HAP-1 (cell line): ENCODE results near the gene DMXL2.

Experiments used
- DNase-seq, 2 experiments: peaks; one replicate each; pipeline ENCODE4 v3.0.0-alpha.2; 2016 to 2020; ENCODE audit warnings: low spot score in 2 of 2
- H3K27me3 ChIP-seq: fragments of 250-450 bp; sonication (Bioruptor Pico); 2 replicates; pipeline ENCODE4 v1.5.1; 2020; ENCODE audit warnings: low read depth, mild to moderate bottlenecking, moderate library complexity
- H3K36me3 ChIP-seq: fragments of 250-450 bp; sonication (Bioruptor Pico); replicated peaks from 2 replicates; pipeline ENCODE4 v1.5.1; 2020; ENCODE audit warnings: mild to moderate bottlenecking
- H3K4me1 ChIP-seq: fragments of 250-450 bp; sonication (Bioruptor Pico); 2 replicates; pipeline ENCODE4 v1.5.1; 2020; ENCODE audit warnings: mild to moderate bottlenecking
- H3K4me3 ChIP-seq: fragments of 250-450 bp; sonication (Bioruptor Pico); 2 replicates; pipeline ENCODE4 v1.5.1; 2020; ENCODE audit warnings: mild to moderate bottlenecking, moderate library complexity
- H3K9me3 ChIP-seq: fragments of 250-450 bp; sonication (Bioruptor Pico); 2 replicates; pipeline ENCODE4 v1.5.1; 2020; ENCODE audit warnings: mild to moderate bottlenecking, moderate library complexity
- in situ Hi-C: fragments of 300-500 bp; cut with MboI; formaldehyde crosslinking; loops from 3 replicates; pipeline ENCODE4 v1.14.3; 2020; ENCODE audit warnings: low sequenced_read_pairs, inconsistent platforms, mixed read lengths

The DMXL2 gene

GRCh38 chr15:51533672-51534398 lies 88.7 kb downstream of the DMXL2 start:
- H3K36me3 ChIP-seq, result 0 out of 2 replicates have a peak, but pooled peaks cover 2% of the 10 kb centered on the region
- in situ Hi-C loops, result no loop called here
- DNase-seq, result no peak
- H3K9me3 ChIP-seq, result no peaks in the 10 kb centered on the region
- no peaks in the 10 kb centered on the region for H3K27me3 ChIP-seq
- no peaks in the 10 kb centered on the region for H3K4me1 ChIP-seq
- no peak overlapping the region for H3K4me3 ChIP-seq

GRCh38 chr15:51526955-51527354 lies 95.6 kb downstream of the DMXL2 start:
- no peaks in the 10 kb centered on the region for H3K27me3 ChIP-seq
- peaks cover 3% of the 10 kb centered on the region for H3K9me3 ChIP-seq
- no peak overlapping the region for H3K4me3 ChIP-seq
- H3K36me3 ChIP-seq, result no peaks in the 10 kb centered on the region
- no peak for DNase-seq
- H3K4me1 ChIP-seq, result no peaks in the 10 kb centered on the region
- in situ Hi-C loops, result no loop called here

- no peaks in the 10 kb centered on the region for H3K4me1 ChIP-seq
- no peak overlapping the region for H3K4me3 ChIP-seq
- peaks cover 3% of the 10 kb centered on the region for H3K9me3 ChIP-seq
- H3K27me3 ChIP-seq, result no peaks in the 10 kb centered on the region
- in situ Hi-C loops, result no loop called here
- no peaks in the 10 kb centered on the region for H3K36me3 ChIP-seq
- no peak for DNase-seq
These were observed 98.2 kb downstream of the DMXL2 start for GRCh38 chr15:51524376-51524775.

DNA sequence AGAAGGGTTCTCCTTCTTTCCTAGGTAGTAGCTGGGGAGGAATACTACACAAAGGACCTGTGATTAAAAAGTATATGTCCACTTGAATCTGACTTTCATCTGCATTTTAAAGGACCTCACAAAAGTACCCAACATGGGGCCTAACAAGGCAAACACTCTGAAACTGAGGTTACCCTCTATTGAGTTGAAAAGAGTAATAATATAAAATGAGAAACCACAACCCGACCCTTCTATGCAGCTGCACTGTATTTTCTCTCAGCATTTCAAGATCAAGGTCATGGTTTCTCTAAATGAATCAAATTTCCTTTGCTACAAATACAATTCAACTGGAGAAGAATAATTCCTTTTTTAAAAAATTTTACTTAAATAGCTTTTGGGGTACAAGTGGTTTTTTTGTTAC lies 106.3 kb downstream of the DMXL2 start:
- in situ Hi-C loops, result no loop called here
- H3K4me1 ChIP-seq, result no peaks in the 10 kb centered on the region
- H3K9me3 ChIP-seq, result no peaks in the 10 kb centered on the region
- no peaks in the 10 kb centered on the region for H3K27me3 ChIP-seq
- H3K36me3 ChIP-seq, result no peaks in the 10 kb centered on the region
- H3K4me3 ChIP-seq, result no peak overlapping the region
- DNase-seq, result no peak

- no peak for DNase-seq
- H3K4me3 ChIP-seq, result no peak overlapping the region
- no peaks in the 10 kb centered on the region for H3K36me3 ChIP-seq
- H3K27me3 ChIP-seq, result no peaks in the 10 kb centered on the region
- H3K4me1 ChIP-seq, result no peaks in the 10 kb centered on the region
- H3K9me3 ChIP-seq, result no peaks in the 10 kb centered on the region
- in situ Hi-C loops, result no loop called here
These were observed 117.3 kb downstream of the DMXL2 start for GRCh38 chr15:51505251-51505650.

GRCh38 chr15:51503003-51503402 lies 119.6 kb downstream of the DMXL2 start:
- in situ Hi-C loops, result no loop called here
- Histone ChIP-seq H3K27me3 (no peaks in the 10 kb centered on the region), H3K4me1 (no peaks in the 10 kb centered on the region), H3K4me3 (no peak overlapping the region), H3K36me3 (no peaks in the 10 kb centered on the region), H3K9me3 (no peaks in the 10 kb centered on the region)
- no peak for DNase-seq

DNA sequence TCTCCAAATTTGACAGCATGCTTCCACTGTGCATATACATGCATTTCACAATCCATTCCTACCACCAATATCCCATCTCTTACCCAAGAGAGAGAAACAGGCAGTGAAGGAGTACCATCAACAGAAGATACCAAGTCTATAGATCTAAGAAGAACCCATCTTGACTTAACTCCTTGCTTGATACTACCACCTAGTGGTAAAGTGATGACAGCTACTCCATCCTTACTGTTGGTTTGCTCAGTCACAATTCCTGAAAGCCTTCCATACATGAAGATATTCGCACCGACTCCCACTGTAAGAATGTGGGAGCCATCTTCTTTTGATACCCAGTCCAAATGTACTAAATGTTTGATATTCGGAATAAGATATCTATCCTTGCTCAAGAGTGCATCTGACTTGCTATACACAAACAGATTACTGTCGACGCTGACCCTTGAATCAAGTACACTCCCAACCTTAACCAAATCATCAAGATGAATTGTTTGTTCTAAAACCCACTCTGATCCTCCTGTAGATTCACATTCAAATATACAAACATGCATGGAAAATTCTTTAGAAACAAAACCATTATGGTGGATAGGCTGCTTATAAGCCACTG lies 123.1 kb downstream of the DMXL2 start:
- in situ Hi-C loops, result no loop called here
- no peak overlapping the region for H3K4me3 ChIP-seq
- DNase-seq, result peak in 1 of 2 experiments; percentile 40
- H3K27me3 ChIP-seq, result no peaks in the 10 kb centered on the region
- no peaks in the 10 kb centered on the region for H3K4me1 ChIP-seq
- no peaks in the 10 kb centered on the region for H3K9me3 ChIP-seq
- no peaks in the 10 kb centered on the region for H3K36me3 ChIP-seq

DNA sequence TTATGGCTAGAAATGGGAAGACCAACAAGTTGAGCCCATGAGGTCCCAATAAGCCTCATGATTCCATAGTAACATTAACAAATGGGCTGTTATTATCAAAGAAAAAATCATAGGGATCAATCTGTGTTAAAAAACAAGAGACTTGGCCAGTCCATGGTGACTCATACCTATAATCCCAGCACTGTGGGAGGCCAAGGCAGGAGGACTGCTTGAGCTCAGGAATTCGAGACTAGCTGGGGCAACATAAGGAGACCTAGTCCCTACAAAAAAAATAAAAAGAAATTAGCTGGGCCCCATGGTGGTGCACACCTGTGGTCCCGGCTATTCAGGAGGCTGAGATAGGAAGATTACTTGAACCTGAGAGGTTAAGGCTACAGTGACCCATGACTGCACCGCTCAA lies 124.8 kb downstream of the DMXL2 start:
- H3K27me3 ChIP-seq, result no peaks in the 10 kb centered on the region

GRCh38 chr15:51496246-51496645 lies 126.3 kb downstream of the DMXL2 start:
- no peak for DNase-seq
- Histone ChIP-seq H3K27me3 (no peaks in the 10 kb centered on the region), H3K4me1 (no peaks in the 10 kb centered on the region), H3K36me3 (no peaks in the 10 kb centered on the region), H3K4me3 (no peak overlapping the region), H3K9me3 (no peaks in the 10 kb centered on the region)
- in situ Hi-C loops, result no loop called here

More for the DNA sequence above, 124.8 kb downstream of the DMXL2 start:
- in situ Hi-C loops, result no loop called here
- Histone ChIP-seq H3K4me3 (no peak overlapping the region), H3K9me3 (no peaks in the 10 kb centered on the region), H3K36me3 (no peaks in the 10 kb centered on the region), H3K4me1 (no peaks in the 10 kb centered on the region)
- DNase-seq, result no peak

DNA sequence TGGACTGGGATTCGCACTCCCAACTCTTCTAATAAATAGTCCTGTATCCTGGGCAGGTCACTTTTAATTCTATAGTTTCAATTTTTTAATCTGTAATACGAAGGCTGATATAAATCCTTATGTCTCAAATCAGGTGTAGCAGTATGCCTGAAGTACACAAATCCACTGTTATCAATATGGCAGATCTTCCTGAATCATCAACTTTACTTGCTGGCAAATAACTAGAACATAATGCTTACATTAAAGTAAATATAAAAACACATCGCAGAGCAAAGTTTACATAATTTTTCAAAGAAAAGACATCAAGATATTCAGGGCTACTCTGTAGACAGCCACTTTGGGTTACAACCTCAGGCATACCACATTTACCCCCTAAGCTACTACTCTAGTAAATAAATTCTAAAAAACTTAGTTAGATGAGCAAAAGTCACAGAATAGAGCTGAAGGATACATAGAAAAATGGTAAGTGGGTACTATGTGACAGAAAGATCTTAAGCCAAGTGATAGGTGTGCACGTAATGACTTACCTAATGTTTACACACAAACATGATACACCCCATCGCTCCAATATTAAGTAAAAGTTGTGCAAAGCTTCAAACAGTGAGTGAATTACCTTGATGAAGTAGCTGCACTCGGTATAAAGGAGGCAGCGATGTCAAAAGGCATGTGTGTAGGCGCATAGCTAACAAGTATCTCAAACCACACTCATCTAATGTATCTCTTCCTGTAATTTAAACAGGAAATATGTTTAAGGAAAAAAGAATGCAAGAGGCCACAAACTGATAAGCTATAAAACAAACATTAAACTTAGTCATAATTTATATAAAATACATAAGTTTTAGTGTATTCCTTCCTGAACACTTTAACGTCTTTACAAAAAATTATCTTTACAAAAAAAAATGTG lies 127.9 kb downstream of the DMXL2 start:
- DNase-seq, result no peak
- no peaks in the 10 kb centered on the region for H3K9me3 ChIP-seq
- H3K36me3 ChIP-seq, result no peaks in the 10 kb centered on the region
- no peaks in the 10 kb centered on the region for H3K4me1 ChIP-seq
- no peaks in the 10 kb centered on the region for H3K27me3 ChIP-seq
- in situ Hi-C loops, result no loop called here
- no peak overlapping the region for H3K4me3 ChIP-seq

GRCh38 chr15:51493892-51494291 lies 128.7 kb downstream of the DMXL2 start:
- no peaks in the 10 kb centered on the region for H3K27me3 ChIP-seq
- no peaks in the 10 kb centered on the region for H3K9me3 ChIP-seq
- H3K4me1 ChIP-seq, result no peaks in the 10 kb centered on the region
- no peaks in the 10 kb centered on the region for H3K36me3 ChIP-seq
- H3K4me3 ChIP-seq, result no peak overlapping the region
- in situ Hi-C loops, result no loop called here
- no peak for DNase-seq

GRCh38 chr15:51492528-51492927 lies 130.0 kb downstream of the DMXL2 start:
- Histone ChIP-seq H3K27me3 (no peaks in the 10 kb centered on the region), H3K4me1 (no peaks in the 10 kb centered on the region), H3K4me3 (no peak overlapping the region), H3K36me3 (peaks cover 9% of the 10 kb centered on the region; the same call in 1 of the 2 replicates), H3K9me3 (no peaks in the 10 kb centered on the region)
- DNase-seq, result no peak
- in situ Hi-C loops, result no loop called here

DNA sequence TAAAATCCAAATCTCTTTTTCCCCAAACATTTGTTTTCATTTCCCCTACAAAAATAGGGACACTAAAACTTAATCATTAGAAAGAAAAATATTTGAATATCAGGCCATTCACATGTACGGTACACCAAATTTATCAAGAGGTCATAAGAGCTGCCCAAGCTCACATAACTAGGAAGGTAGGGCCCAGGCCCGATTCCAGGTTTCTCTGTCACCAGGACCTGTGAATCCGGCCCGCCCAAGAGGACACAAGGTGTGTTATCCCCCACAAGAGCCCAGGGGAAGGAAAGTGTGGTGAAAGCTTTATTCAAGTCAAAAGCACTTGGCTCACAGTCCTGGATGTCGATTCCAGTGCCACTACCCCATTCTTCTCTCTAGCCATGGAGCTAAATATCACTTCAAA lies 130.6 kb downstream of the DMXL2 start:
- Histone ChIP-seq H3K27me3 (no peaks in the 10 kb centered on the region), H3K36me3 (peaks cover 9% of the 10 kb centered on the region; the same call in 1 of the 2 replicates), H3K4me3 (no peak overlapping the region), H3K9me3 (no peaks in the 10 kb centered on the region), H3K4me1 (no peaks in the 10 kb centered on the region)
- no peak for DNase-seq
- in situ Hi-C loops, result no loop called here

GRCh38 chr15:51484781-51485180 lies 137.8 kb downstream of the DMXL2 start:
- in situ Hi-C loops, result no loop called here
- H3K36me3 ChIP-seq, result peaks cover 19% of the 10 kb centered on the region
- H3K27me3 ChIP-seq, result no peaks in the 10 kb centered on the region
- peaks cover 3% of the 10 kb centered on the region; the same call in 1 of the 2 replicates for H3K9me3 ChIP-seq
- no peak for DNase-seq
- H3K4me1 ChIP-seq, result no peaks in the 10 kb centered on the region
- no peak overlapping the region for H3K4me3 ChIP-seq
